ENCODE measurements around the gene RLN3.
"Not testable (repeated sequence)": the region's sequence is repeated elsewhere in the genome, so short reads cannot be mapped to it uniquely, and the experiment has no call there.

Gene RLN3

DNA sequence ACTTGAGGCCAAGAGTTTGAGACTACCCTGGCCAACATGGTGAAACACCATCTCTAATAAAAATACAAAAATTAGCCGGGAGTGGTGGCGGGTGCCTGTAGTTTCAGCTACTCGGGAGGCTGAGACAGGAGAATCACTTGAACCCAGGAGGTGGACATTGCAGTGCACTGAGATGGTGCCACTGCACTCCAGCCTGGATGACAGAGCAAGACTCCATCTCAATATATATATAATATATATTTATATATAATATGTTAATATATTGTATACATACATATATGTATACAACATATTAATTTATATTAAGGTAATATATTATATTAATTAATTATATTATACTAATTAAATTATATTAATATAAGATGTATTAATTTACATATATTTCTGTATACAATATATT is 8.2 kb upstream of the RLN3 start:
- in situ Hi-C loops (cut with MboI; ENCODE audit: low sequenced_read_pairs) = not testable (repeated sequence)

DNA sequence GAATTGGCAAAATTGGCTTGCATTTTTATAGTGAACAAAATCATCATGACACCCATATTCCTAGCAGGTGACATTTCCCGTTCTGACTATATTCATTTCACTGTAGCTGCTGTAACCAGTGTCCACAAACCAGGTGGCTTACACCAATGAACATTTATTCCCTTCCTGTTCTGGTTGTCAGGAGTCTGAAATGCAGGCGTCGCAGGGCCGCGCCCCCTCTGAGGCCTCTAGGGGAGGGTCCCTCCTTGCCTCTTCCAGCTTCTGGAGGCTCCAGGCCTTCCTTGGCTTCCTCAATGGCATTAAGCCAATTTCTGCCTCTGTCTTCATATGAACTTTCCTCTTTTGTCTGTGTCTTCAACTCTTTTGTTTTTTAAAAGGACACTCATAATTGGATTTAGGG is 6.5 kb upstream of the RLN3 start:
- in situ Hi-C loops (cut with MboI; ENCODE audit: low sequenced_read_pairs) = no loop called here

DNA sequence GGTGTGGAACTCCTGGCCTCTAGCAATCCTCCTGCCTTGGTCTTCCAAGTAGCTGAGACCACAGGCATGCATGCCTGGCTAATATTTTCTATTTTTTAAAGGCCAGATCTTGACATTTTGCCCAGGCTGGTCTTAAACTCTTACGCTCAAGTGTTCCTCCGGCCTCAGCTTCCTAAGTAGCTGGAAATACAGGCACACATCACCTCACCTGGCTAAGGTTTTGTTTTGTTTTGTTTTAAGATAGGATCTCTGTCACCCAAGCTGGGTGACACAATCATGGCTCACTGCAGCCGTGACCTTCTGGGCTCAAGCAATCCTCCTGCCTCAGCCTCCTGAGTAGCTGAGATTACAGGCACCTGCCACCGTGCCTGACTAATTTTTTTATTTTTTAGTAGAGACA is 5.5 kb upstream of the RLN3 start:
- in situ Hi-C loops (cut with MboI; ENCODE audit: low sequenced_read_pairs) = no loop called here

DNA sequence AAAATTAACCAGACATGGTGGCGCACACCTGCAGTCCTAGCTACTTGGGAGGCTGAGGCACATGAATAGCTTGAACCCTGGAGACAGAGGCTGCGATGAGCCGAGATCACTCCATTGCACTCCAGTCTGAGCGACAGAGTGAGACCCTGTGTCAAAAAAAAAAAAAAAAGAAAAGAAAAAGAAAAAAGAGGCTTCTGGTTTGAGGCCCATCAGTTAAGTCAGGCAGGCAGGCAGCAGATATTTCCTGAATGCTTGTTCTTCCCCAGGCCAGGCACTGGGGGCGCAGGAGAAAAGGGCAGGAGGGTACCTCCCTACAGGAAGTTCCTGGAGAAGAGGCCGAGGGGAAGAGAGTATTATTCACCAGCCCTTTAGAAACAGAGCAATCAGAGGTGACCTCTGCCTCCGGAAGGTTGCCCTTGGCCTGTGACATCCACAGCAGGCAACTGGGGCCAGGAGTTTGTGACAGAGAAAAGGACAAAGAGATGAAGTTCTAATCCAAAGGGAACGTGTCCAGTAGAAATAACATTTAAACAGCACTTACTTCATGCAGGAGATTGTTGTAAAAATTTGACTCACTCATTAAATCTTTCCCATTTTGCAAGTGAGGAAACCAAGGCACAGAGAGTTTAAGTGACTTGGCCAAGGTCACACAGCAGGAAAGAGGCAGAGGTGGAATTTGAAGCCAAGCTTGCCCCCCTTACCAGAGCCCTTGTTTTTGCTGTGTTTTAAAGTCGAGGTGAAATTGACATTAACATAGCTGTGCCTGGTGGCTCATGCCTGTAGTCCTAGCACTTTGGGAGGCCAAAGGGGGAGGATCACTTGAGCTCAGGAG is 4.3 kb upstream of the RLN3 start:
- in situ Hi-C loops (cut with MboI; ENCODE audit: low sequenced_read_pairs) = no loop called here

DNA sequence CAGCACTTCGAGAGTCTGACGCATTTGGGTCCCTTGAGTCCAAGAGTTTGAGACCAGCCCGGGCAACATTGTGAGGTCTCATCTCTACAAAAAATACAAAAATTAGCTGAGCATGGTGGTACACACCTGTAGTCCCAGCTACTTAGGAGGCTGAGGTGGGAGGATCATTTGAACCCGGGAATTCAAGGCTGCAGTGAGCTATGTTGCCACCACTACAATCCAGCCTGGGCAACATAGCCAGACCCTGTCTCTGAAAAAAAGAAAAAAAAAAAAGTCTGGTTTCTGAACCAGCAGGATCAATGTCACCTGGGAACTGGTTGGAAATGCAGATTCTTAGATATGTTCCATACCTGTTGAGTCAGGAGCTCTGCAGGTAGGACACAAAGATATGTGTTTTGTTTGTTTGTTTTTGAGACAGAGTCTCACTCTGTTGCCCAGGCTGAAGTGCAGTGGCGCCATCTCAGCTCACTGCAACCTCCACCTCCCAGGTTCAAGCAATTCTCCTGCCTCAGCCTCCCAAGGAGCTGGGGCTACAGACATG is 1.2 kb upstream of the RLN3 start:
- in situ Hi-C loops (cut with MboI; ENCODE audit: low sequenced_read_pairs) = not testable (repeated sequence)

DNA sequence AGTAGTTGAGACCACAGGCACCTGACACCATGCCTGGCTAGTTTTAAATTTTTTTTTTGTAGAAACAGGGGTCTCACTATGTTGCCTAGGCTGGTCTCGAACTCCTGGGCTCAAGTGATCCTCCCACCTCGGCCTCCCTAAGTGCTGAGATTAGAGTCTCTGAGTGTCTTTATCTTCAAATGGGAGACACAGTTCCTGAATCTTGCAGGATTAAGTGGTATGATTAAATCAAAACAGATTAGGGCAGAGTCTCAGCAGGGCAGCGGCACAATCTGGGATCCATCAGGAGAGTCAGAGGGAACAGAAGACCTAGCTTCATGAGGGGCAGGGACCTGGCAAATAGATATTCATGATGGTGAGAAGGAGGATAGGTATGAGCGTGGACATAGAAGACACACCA is 953 bp downstream of the RLN3 start:
- in situ Hi-C loops (cut with MboI; ENCODE audit: low sequenced_read_pairs) = no loop called here

DNA sequence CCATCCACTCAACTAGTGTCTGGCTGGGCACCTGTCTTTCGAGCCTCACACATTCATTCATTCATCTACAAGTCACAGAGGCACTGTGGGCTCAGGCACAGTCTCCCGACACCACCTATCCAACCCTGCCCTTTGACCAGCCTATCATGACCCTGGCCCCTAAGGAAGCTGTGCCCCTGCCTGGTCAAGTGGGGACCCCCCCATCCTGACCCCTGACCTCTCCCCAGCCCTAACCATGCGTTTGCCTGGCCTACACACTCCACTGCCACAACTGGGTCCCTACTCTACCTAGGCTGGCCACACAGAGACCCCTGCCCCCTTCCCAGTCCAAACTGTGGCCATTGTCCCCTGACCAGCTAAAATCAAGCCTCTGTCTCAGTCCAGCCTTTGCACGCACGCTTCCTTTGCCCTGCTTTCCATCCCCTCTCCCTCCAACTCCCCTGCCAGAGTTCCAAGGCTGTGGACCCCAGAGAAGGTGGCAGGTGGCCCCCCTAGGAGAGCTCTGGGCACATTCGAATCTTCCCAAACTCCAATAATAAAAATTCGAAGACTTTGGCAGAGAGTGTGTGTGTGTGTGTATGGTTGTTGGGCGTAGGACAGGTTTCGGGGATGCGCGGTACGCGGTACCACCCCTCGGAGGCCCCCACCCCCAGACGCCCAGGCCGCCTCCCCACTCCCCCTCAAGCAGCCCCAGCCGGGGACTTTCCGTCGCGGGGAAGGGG is 3.2 kb downstream of the RLN3 start:
- in situ Hi-C loops (cut with MboI; ENCODE audit: low sequenced_read_pairs) = no loop called here

DNA sequence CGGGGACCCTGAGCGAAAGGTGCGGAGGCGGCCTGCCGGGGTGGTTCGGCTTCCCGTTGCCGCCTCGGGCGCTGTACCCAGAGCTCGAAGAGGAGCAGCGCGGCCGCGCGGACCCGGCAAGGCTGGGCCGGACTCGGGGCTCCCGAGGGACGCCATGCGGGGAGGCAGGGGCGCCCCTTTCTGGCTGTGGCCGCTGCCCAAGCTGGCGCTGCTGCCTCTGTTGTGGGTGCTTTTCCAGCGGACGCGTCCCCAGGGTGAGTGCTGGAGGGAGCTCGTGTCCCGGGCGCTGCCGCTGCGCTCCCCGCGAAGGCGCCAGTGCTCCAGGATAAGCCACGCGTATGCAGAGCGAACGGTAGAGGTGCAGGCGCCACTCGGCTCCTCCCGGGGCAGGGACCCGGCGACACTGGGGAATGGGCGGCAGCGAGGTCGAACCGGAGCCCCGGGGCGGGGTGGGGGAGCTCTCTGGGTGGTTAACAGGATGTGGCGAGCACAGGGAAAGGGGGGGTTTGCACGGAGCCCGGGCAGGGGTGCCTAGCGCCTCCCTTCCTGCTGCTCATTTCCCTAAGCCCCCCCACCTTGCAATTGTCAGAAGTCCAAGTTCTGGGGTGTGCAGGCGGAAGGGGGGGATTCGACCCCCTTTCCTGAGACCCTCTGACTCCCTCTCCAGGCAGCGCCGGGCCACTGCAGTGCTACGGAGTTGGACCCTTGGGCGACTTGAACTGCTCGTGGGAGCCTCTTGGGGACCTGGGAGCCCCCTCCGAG is 4.0 kb downstream of the RLN3 start, which contains the start of gene IL27RA:
Gene IL27RA (plus strand): TSS at position 44 of the 762 bp plus-strand sequence. CDS start 111 bp downstream, at position 155.
- in situ Hi-C loops (cut with MboI; ENCODE audit: low sequenced_read_pairs) = no loop called here

DNA sequence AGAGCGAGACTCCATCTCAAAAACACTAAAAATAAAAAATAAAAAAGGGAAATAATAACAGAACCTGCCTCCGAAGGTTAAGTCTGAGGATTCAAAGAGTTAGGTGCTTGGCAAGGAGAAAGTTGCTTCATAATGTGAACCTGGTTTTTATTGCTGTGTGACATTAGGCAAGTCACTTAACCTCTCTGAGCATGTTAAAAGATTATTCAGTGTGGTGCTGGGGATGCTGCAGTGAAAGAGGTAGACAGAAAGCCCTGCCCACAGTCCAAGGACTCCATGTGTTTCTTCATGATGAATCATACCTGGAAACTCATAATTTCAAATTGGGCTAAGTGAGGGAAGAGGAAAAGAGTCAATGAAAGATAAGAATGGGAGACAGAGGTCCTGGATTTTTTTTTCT is 6.0 kb downstream of the RLN3 start:
- in situ Hi-C loops (cut with MboI; ENCODE audit: low sequenced_read_pairs) = no loop called here

DNA sequence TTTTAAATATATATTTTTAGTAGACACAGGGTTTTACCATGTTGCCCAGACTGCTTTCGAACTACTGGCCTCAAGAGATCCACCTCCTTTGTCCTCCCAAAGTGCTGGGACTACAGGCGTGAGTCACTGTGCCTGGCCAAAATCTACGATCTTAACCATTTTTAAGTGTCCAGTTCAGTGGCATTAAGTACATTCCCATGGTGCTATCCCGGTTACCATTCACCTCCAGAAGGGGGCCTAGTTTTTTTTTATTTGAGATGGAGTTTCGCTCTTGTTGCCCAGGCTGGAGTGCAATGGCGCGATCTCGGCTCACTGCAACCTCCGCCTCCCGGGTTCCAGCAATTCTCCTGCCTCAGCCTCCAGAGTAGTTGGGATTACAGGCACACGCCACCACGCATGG is 7.2 kb downstream of the RLN3 start:
- in situ Hi-C loops (cut with MboI; ENCODE audit: low sequenced_read_pairs) = not testable (repeated sequence)

DNA sequence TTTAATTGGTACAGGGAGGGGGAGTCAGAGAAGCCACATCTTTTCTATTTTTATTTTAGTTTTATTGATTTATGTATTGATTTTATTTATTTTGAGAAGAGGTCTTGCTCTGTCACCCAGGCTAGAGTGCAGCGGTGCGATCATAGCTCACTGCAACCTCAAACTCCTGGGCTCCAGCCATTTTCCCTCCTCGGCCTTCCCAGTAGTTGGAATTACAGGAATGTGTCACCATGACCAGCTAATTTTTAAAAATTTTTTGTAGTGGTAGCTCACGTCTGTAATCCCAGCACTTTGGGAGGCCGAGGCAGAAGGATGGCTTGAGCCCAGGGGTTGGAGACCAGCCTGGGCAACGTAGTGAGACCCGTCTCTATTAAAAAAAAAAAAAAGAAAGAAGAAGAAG is 7.8 kb downstream of the RLN3 start:
- in situ Hi-C loops (cut with MboI; ENCODE audit: low sequenced_read_pairs) = no loop called here

DNA sequence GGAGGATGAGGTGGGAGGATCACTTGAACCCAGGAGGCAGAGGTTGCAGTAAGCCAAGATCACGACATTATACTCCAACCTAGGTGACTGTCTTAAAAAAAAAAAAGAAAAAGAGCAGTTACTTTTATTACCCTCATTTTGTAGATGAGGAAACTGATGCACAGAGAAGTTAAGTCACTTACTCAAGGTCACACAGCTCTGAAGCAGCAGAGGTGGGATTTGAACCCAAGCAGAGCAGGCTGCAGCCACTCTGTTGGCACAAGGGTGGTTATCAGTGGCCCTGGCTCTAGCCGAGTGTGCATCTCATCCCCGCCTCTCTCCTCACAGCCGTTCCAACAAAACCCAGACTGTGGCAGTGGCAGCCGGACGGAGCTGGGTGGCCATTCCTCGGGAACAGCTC is 11.2 kb downstream of the RLN3 start:
- in situ Hi-C loops (cut with MboI; ENCODE audit: low sequenced_read_pairs) = no loop called here

DNA sequence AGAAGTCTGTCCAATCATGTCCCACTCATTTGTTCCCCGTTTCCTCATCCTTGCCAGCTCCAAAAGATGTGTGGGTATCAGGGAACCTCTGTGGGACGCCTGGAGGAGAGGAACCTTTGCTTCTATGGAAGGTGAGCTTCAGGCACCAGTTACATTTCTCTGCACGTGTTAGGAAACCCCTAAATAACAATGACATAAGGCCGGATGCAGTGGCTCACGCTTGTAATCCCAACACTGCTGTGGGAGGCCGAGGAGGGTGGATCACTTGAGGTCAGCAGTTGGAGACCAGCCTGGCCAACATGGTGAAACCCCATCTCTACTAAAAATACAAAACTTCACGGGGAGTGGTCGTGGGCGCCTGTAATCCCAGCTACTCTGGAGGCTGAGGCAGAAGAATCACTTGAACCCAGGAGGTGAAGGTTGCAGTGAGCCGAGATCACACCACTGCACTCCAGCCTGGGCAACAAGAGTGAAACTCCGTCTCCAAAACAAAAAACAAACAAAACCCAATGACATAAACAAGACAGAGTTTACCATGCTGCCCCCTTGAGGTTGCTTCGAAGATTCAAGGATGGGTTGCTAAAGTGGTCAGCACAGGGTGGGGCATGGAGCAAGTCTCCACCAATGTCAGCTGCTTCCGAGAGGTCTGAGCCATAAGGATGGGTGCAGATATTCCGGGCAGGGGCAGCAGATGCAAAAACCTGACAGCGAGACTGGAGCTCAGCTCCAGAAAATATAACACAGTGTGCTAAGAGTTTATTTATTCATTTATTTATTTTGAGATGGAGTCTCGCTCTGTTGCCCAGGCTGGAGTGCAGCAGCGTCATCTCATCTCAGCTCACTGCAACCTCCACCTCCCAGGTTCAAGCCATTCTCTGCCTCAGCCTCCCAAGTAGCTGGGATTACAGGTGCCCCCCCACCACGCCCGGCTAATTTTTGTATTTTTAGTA is 15.0 kb downstream of the RLN3 start:
- in situ Hi-C loops (cut with MboI; ENCODE audit: low sequenced_read_pairs) = not testable (repeated sequence)

DNA sequence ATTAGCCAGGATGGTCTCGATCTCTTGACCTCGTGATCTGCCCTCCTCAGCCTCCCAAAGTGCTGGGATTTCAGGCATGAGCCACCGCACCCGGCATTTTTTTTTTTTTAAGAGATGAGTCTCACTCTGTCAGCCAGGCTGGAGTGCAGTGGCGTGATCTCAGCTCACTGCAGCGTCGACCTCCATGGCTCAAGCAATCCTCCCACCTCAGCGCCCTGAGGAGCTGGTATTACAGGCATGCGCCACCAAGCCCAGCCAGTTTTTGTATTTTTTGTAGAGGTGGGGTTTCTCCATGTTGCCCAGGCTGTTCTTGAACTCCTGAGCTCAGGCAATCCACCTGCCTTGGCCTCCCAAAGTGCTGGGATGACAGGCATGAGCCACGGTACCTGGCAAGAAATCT is 19.9 kb downstream of the RLN3 start:
- in situ Hi-C loops (cut with MboI; ENCODE audit: low sequenced_read_pairs) = not testable (repeated sequence)

DNA sequence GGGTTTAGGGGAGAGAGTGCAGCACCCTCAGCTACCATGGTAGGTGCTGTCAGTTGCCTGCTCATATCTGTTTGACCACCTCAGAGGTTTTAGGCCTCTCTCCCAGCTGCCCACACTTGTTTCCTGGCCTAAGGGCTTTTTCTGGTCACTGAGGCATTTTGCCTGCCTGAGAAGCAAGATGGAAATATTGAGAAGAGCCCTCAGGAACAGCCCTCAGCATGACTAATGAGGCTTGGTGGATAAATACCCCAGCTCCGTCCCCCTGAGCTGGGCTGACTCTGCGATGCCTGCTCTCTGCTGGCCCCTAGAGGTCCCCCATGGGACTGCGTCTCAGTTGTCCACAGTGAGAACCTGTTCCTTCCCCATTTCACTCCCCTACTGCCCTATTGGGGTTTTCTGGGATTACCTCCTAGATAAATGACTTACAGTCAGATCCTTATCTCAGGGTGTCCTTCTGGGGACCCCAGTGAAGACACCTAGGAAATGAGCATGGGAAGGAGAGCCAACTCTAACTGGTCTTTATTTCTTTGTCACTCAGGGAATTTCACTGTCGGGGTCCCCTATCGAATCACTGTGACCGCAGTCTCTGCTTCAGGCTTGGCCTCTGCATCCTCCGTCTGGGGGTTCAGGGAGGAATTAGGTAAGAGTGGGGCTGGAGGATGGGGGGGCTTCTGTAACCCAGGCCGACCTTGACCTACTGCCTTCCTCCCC is 20.6 kb downstream of the RLN3 start:
- in situ Hi-C loops (cut with MboI; ENCODE audit: low sequenced_read_pairs) = no loop called here

DNA sequence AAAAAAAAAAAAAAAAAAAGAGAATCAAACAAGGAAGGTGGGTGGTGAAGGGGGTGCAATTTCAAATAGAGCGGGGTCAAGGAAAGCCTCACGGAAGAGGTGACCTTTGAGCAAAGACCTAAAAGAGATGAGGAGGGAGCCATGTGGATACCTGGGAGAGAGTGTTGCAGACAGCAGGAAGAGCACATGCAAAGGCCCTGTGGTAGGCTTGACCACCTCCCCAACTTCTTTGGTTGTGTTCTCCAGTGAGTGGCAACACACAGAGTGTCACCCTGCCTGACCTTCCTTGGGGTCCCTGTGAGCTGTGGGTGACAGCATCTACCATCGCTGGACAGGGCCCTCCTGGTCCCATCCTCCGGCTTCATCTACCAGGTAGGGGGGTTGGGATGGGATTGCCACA is 22.6 kb downstream of the RLN3 start:
- in situ Hi-C loops (cut with MboI; ENCODE audit: low sequenced_read_pairs) = loop anchor here (25.0 kb wide), 1 partner anchor 438 kb away; no protein-coding TSS in a partner anchor

DNA sequence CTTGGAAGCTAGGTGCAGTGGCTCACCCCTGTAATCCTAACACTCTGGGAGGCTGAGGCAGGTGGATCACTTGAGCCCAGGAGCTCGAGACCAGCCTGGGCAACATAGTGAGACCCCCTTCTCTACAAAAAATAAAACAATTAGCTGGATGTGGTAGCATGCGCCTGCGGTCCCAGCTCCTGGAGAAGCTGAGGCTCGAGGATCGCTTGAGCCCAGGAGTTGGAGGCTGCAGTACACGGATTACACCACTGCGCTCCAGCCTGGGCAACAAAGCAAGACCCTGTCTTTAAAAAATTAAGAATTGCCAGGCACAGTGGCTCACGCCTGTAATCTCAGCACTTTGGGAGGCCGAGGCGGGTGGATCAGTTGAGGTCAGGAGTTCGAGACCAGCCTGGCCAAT is 23.0 kb downstream of the RLN3 start:
- in situ Hi-C loops (cut with MboI; ENCODE audit: low sequenced_read_pairs) = loop anchor here (25.0 kb wide), 1 partner anchor 439 kb away; no protein-coding TSS in a partner anchor

DNA sequence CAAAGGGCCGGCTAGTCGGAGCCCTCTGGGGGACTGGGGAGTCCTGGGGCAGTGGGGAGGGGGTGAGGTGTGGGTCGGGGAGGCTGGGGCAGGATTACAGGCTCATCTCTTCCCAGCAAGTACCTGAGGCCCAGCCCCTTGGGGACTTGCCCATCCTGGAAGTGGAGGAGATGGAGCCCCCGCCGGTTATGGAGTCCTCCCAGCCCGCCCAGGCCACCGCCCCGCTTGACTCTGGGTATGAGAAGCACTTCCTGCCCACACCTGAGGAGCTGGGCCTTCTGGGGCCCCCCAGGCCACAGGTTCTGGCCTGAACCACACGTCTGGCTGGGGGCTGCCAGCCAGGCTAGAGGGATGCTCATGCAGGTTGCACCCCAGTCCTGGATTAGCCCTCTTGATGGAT is 24.0 kb downstream of the RLN3 start:
- in situ Hi-C loops (cut with MboI; ENCODE audit: low sequenced_read_pairs) = loop anchor here (25.0 kb wide), 1 partner anchor 440 kb away; no protein-coding TSS in a partner anchor

DNA sequence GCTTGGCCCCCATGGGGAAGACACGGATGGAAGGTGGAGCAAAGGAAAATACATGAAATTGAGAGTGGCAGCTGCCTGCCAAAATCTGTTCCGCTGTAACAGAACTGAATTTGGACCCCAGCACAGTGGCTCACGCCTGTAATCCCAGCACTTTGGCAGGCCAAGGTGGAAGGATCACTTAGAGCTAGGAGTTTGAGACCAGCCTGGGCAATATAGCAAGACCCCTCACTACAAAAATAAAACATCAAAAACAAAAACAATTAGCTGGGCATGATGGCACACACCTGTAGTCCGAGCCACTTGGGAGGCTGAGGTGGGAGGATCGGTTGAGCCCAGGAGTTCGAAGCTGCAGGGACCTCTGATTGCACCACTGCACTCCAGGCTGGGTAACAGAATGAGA is 24.5 kb downstream of the RLN3 start:
- in situ Hi-C loops (cut with MboI; ENCODE audit: low sequenced_read_pairs) = loop anchor here (25.0 kb wide), 1 partner anchor 440 kb away; no protein-coding TSS in a partner anchor
